Measurements from ENCODE around the gene FGF18.

FGF18 gene

GRCh38 chr5:171486613-171487012 is 67.2 kb downstream of the FGF18 start:
- TF ChIP-seq CTCF (IDR thresholded peaks at IDR 0.05; ENCODE audit: low read length, missing control alignments), result no peak
- no peak for DNase-seq (ENCODE audit: low read depth)
- H3K4me3 ChIP-seq (replicated peaks; ENCODE audit: low read depth, low read length), result no peak overlapping the region

DNA sequence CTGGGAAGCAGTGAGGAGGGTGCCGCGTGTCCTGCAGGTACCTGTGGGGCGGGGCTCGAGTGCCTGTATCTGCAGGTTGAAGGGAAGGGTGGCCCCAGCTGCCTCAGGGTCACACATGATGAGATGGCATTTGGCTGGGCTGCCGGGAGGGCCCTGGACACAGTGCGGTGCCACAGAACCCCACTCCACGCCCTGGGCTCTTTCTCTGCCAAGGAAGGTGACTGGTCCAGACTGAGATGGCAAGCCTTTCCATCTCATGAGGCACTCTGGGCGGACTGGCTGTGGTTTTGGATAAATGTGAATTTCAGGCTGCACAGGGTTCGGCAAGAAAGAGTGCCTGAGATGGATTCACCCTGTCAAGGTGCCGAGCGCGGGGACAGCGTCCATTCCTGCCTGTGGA is 69.4 kb downstream of the FGF18 start:
- DNase-seq (ENCODE audit: low read depth), result no peak
- H3K4me3 ChIP-seq (replicated peaks; ENCODE audit: low read depth, low read length), result no peak overlapping the region
- no peak for TF ChIP-seq CTCF (IDR thresholded peaks at IDR 0.05; ENCODE audit: low read length, missing control alignments)

DNA sequence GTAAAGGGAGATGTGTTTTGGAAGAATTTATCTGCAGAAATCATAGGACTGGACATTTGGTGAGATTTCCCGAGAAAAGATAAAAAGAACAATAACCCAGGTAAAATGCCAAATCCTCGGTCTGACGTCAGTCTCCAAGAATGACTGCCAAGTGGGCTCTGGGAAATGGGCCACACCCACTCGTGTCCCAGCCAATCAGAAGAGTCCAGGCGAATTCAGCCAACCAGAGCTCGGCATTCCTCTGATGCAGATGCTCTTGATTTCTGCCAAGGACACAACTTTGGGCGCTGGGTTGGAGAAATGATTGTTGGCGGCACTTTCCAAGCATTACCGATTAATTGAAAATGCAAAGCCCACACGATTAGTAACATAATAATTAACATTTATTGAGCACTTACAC is 73.3 kb downstream of the FGF18 start:
- TF ChIP-seq CTCF (IDR thresholded peaks at IDR 0.05; ENCODE audit: low read length, missing control alignments), result no peak
- H3K4me3 ChIP-seq (replicated peaks; ENCODE audit: low read depth, low read length), result no peak overlapping the region
- peak; percentile 33 for DNase-seq (ENCODE audit: low read depth)

- no peak overlapping the region for H3K4me3 ChIP-seq (replicated peaks; ENCODE audit: low read depth, low read length)
- no peak for TF ChIP-seq CTCF (IDR thresholded peaks at IDR 0.05; ENCODE audit: low read length, missing control alignments)
- DNase-seq (ENCODE audit: low read depth), result no peak
Observed at GRCh38 chr5:171493646-171494393, 74.4 kb downstream of the FGF18 start.

GRCh38 chr5:171494452-171495121 is 75.1 kb downstream of the FGF18 start:
- no peak overlapping the region for H3K4me3 ChIP-seq (replicated peaks; ENCODE audit: low read depth, low read length)
- peak; percentile 77 for DNase-seq (ENCODE audit: low read depth)
- TF ChIP-seq CTCF (IDR thresholded peaks at IDR 0.05; ENCODE audit: low read length, missing control alignments), result no peak

GRCh38 chr5:171495122-171495700 is 75.8 kb downstream of the FGF18 start:
- H3K4me3 ChIP-seq (replicated peaks; ENCODE audit: low read depth, low read length), result no peak overlapping the region
- DNase-seq (ENCODE audit: low read depth), result peak; percentile 13
- TF ChIP-seq CTCF (IDR thresholded peaks at IDR 0.05; ENCODE audit: low read length, missing control alignments), result no peak
